ENCODE measurements around the gene AHCYL1. TPM values are rescaled to one million over a fixed set of nuclear protein-coding genes. Genes with fewer than 3 reads are reported as not detected.

The AHCYL1 gene
- total and polyA plus RNA-seq, 8 donors: 31.0 to 76.3 (median 62.7) TPM

GRCh38 chr1:110060662-110061060, 76.1 kb downstream of the AHCYL1 start:
- no peak for DNase-seq
- H3K27me3 ChIP-seq: peaks cover 0 to 1% (median 0%) of the 10 kb centered on the region in 3 donors
- H3K4me3 ChIP-seq: no peak overlapping the region
- WGBS, 5 donors: 92 to 97% (median 96%) methylated on average over 3 to 7 of the region's 7 CpGs
- TF ChIP-seq CTCF (IDR thresholded peaks at IDR 0.05): no peak
- H3K4me1 ChIP-seq: no peaks in the 10 kb centered on the region
- no peak overlapping the region for H3K27ac ChIP-seq
- no peaks in the 10 kb centered on the region for H3K9me3 ChIP-seq
- intact Hi-C loops (cut with DNase I; ENCODE audit: low total_unique reads): no loop called here
- peaks cover 22 to 59% (median 52%) of the 10 kb centered on the region in 4 donors for H3K36me3 ChIP-seq

GRCh38 chr1:110061341-110061740, 76.8 kb downstream of the AHCYL1 start:
- TF ChIP-seq EP300 (IDR thresholded peaks at IDR 0.05) (no peak), CTCF (IDR thresholded peaks at IDR 0.05) (no peak), POLR2AphosphoS5 (IDR thresholded peaks at IDR 0.05) (no peak), POLR2A (IDR thresholded peaks at IDR 0.05) (no peak)
- Histone ChIP-seq H3K4me1 (no peaks in the 10 kb centered on the region), H3K27me3 (peaks cover 0 to 8% (median 0%) of the 10 kb centered on the region in 3 donors), H3K27ac (no peak overlapping the region), H3K4me3 (no peak overlapping the region), H3K36me3 (peaks cover 15 to 53% (median 45%) of the 10 kb centered on the region in 4 donors), H3K9me3 (no peaks in the 10 kb centered on the region)
- WGBS, 5 donors: 93 to 97% (median 96%) methylated on average over 10 of the region's 10 CpGs
- intact Hi-C loops (cut with DNase I; ENCODE audit: low total_unique reads): no loop called here
- DNase-seq: no peak

- Histone ChIP-seq H3K4me1 (peaks cover 1 to 3% (median 2%) of the 10 kb centered on the region in 4 donors), H3K27ac (no peak overlapping the region), H3K27me3 (peaks cover 0 to 21% (median 10%) of the 10 kb centered on the region in 3 donors), H3K9me3 (no peaks in the 10 kb centered on the region), H3K4me3 (no peak overlapping the region), H3K36me3 (peaks cover 7 to 40% (median 33%) of the 10 kb centered on the region in 4 donors)
- no peak for TF ChIP-seq EP300 (IDR thresholded peaks at IDR 0.05)
- TF ChIP-seq POLR2AphosphoS5 (IDR thresholded peaks at IDR 0.05): no peak
- TF ChIP-seq CTCF (IDR thresholded peaks at IDR 0.05): no peak
- no peak for TF ChIP-seq POLR2A (IDR thresholded peaks at IDR 0.05)
- 84 to 95% (median 87%) methylated on average over 2 of the region's 2 CpGs for WGBS, 5 donors
- intact Hi-C loops (cut with DNase I; ENCODE audit: low total_unique reads): no loop called here
- no peak for DNase-seq
Observed at GRCh38 chr1:110062612-110063011, 78.0 kb downstream of the AHCYL1 start.

DNA sequence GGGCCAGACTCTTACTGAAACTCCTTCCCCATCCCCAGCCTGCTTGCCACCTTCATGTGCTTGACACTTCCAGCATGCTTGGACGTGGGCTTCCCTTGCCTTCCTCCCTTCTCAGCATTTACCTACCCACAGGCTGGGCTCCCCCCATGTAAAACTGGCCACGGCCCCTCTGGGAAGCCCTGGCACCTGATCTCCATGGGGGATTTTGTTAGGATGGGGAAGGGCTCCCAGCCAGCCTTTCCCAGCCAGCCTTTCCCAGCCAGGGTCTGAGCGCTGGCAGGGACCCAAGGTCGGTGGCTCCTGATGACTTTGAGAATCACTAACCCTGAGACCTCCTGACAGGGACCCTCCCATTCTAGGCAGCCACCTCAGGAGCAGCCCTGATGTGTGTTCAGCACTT, 79.2 kb downstream of the AHCYL1 start:
- no peak overlapping the region for H3K4me3 ChIP-seq

More for the DNA sequence above, 79.2 kb downstream of the AHCYL1 start:
- peaks cover 0 to 10% (median 4%) of the 10 kb centered on the region in 4 donors for H3K9me3 ChIP-seq
- DNase-seq: no peak
- no peak overlapping the region for H3K27ac ChIP-seq
- 35 to 86% (median 60%) methylated on average over 4 of the region's 4 CpGs for WGBS, 5 donors
- intact Hi-C loops (cut with DNase I; ENCODE audit: low total_unique reads): no loop called here
- peaks cover 6 to 33% (median 21%) of the 10 kb centered on the region in 3 donors for H3K27me3 ChIP-seq
- TF ChIP-seq POLR2A (IDR thresholded peaks at IDR 0.05) (no peak), POLR2AphosphoS5 (IDR thresholded peaks at IDR 0.05) (no peak), CTCF (IDR thresholded peaks at IDR 0.05) (no peak), EP300 (IDR thresholded peaks at IDR 0.05) (no peak)
- H3K36me3 ChIP-seq: peaks cover under 1 to 28% (median 21%) of the 10 kb centered on the region in 4 donors
- H3K4me1 ChIP-seq: peaks cover 13 to 15% (median 13%) of the 10 kb centered on the region in 4 donors

All from stomach (tissue), 9 donors.